BE2C (cell line): ENCODE measurements around the gene XRRA1.

ENCODE experiments used
- DNase-seq: peaks from one replicate; pipeline ENCODE4 v3.0.0-alpha.2; 2020
- H3K27me3 ChIP-seq: fragments of 250-450 bp; sonication (Bioruptor Pico); 2 replicates; pipeline ENCODE4 v1.5.1; 2020; ENCODE audit warnings: mild to moderate bottlenecking
- H3K36me3 ChIP-seq: fragments of 250-450 bp; sonication (Bioruptor Pico); 2 replicates; pipeline ENCODE4 v1.5.1; 2020; ENCODE audit warnings: mild to moderate bottlenecking
- H3K4me1 ChIP-seq: fragments of 250-450 bp; sonication (Bioruptor Pico); 2 replicates; pipeline ENCODE4 v1.5.1; 2020
- H3K4me3 ChIP-seq: 2 replicates; pipeline ENCODE4 v1.5.1; 2011; ENCODE audit warnings: low read depth, low read length
- H3K9me3 ChIP-seq: fragments of 250-450 bp; sonication (Bioruptor Pico); 2 replicates; pipeline ENCODE4 v1.5.1; 2020
- TF ChIP-seq, protein P1 (sequence below): IDR thresholded peaks from 2 replicates; pipeline ENCODE4 v1.5.1; 2012; ENCODE audit warnings: mild to moderate bottlenecking, low read depth, low read length

XRRA1 gene

DNA sequence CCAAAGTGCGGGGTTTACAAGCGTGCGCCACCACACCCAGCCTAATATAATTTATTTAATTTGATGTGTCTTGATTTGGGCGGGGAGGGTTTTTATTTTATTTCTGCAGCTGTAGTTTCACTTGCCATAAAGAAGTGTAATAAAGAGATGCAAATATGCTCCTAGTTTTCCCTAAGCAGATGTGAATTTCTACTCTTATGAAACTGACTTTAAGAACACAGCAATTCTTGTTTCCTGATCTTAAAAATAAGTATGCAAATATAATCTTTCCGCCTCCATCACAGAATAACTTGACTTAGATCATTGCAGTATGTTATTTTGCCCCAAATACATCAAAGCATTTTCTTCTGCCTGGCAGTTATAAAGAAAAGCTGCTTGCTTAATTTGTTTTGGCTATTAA, 4.6 kb upstream of the XRRA1 start:
- DNase-seq: no peak
- no peaks in the 10 kb centered on the region for H3K27me3 ChIP-seq
- H3K9me3 ChIP-seq: no peaks in the 10 kb centered on the region
- peaks cover 8% of the 10 kb centered on the region for H3K4me1 ChIP-seq
- H3K36me3 ChIP-seq: peaks cover 33% of the 10 kb centered on the region
- H3K4me3 ChIP-seq: no peak overlapping the region
- TF ChIP-seq, protein P1, sequence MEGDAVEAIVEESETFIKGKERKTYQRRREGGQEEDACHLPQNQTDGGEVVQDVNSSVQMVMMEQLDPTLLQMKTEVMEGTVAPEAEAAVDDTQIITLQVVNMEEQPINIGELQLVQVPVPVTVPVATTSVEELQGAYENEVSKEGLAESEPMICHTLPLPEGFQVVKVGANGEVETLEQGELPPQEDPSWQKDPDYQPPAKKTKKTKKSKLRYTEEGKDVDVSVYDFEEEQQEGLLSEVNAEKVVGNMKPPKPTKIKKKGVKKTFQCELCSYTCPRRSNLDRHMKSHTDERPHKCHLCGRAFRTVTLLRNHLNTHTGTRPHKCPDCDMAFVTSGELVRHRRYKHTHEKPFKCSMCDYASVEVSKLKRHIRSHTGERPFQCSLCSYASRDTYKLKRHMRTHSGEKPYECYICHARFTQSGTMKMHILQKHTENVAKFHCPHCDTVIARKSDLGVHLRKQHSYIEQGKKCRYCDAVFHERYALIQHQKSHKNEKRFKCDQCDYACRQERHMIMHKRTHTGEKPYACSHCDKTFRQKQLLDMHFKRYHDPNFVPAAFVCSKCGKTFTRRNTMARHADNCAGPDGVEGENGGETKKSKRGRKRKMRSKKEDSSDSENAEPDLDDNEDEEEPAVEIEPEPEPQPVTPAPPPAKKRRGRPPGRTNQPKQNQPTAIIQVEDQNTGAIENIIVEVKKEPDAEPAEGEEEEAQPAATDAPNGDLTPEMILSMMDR: no peak

DNA sequence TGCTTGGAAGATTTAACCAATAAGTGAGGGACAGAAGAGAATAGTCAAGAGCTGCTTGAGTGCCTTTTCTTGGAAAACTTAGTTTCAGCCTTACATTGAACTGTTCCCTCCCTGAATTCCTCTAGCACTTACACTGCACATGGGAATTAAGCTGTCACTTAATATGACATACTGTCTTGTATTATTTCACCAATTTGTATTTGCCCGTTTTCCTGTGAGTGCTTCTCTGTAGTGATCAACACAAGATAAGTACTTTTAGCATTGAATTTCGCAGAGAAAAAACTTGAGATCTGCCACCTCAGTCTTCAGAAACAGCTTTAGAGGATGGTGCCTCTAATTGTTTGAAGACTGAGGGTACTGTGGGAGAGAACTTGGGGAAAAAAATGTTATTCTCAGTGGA, 3.9 kb upstream of the XRRA1 start:
- DNase-seq: no peak
- no peaks in the 10 kb centered on the region for H3K9me3 ChIP-seq
- TF ChIP-seq, protein P1: no peak
- peaks cover 3% of the 10 kb centered on the region for H3K4me1 ChIP-seq
- H3K4me3 ChIP-seq: no peak overlapping the region
- H3K36me3 ChIP-seq: peaks cover 30% of the 10 kb centered on the region
- no peaks in the 10 kb centered on the region for H3K27me3 ChIP-seq

DNA sequence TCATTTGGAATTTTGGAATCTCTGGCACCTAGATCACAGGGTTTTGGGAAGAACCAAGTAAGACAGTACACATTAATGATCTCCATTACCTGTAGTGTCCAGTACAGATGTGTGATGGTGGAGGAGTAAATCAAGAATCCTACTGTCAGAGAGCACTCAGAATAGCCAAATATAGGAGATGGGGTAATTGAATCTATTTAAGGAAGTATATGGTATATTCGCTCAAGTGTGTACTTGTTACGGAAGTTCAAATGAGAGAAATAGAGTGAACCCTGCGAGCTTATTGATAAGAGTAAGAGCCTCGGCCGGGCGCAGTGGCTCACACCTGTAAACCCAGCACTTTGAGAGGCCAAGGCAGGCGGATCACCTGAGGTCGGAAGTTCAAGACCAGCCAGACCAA, 2.3 kb upstream of the XRRA1 start:
- no peak for DNase-seq
- no peaks in the 10 kb centered on the region for H3K9me3 ChIP-seq
- H3K36me3 ChIP-seq: peaks cover 25% of the 10 kb centered on the region
- TF ChIP-seq, protein P1: no peak
- no peak overlapping the region for H3K4me3 ChIP-seq
- no peaks in the 10 kb centered on the region for H3K27me3 ChIP-seq
- H3K4me1 ChIP-seq: peaks cover 3% of the 10 kb centered on the region

DNA sequence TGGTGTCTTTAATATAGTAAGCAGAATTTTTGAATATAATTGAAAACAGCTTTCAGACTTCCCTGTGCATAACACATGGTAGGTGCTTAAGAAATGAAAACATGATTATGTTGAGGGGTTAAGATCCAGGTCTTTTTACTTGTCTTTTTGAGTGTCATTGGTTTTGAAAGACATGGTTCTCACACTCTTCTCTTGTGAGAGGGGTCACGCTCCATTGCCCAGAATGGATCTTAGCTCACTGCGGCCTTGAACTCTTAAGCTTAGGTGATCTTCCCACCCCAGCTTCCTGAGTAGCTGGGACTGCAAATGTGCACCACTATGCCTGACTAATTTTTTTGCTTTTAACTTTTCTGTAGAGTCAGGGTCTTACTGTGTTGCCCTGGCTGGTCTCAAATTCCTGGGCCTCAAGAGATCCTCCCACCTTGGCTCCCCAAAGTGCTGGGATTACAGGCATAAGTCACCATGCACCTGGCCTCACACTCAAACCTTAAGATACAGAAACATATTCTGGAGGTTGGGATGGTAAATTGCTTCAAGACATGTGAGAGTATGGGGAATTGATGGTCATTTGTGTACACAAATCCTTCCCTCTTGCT, 1.6 kb upstream of the XRRA1 start:
- H3K9me3 ChIP-seq: no peaks in the 10 kb centered on the region
- peaks cover 3% of the 10 kb centered on the region for H3K4me1 ChIP-seq
- H3K4me3 ChIP-seq: peak overlapping the region; percentile 95
- H3K36me3 ChIP-seq: peaks cover 25% of the 10 kb centered on the region
- TF ChIP-seq, protein P1: no peak
- DNase-seq: no peak
- no peaks in the 10 kb centered on the region for H3K27me3 ChIP-seq

DNA sequence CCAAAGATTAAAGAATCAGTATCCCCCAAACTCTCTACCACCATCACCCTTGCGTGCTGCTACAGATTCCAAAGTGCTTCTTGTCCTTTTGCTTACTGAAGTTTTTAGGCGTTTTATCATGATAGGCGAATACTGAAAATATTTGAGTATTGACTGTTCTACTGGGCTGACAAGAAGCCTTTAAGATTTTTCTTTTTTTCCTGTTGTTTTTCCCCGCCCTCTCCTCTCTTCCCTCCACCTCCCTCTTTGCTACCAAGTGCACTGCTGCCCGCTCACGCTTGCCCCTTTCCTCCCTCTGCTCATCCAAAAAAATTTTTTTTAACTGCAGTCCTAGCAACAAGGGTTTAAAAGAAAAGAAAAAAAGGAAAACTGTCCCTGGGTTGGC, 854 bp upstream of the XRRA1 start:
- no peak for DNase-seq
- TF ChIP-seq, protein P1: no peak
- Histone ChIP-seq H3K27me3 (no peaks in the 10 kb centered on the region), H3K4me3 (peak overlapping the region; percentile 95), H3K9me3 (no peaks in the 10 kb centered on the region), H3K36me3 (peaks cover 20% of the 10 kb centered on the region), H3K4me1 (peaks cover 3% of the 10 kb centered on the region)

DNA sequence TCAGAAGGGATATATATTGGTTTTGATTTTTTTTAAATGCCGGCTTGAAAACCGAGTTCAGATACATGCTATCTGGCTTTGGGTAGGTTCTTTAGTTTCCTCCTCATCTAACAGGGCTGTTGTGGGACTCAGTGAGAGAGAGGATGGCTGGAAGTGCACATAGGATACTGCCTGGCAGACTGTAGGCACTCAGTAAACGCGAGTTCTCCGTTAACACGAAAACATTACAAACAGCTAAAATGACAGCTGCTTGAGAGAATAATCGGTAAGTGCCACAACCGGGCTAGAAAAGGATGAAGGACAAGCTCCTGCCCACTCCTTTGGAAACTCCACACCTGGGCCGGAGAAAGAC, 369 bp downstream of the XRRA1 start:
- peaks cover 3% of the 10 kb centered on the region; the same call in 1 of the 2 replicates for H3K4me1 ChIP-seq
- TF ChIP-seq, protein P1: no peak
- no peak for DNase-seq
- H3K4me3 ChIP-seq: peak overlapping the region; percentile 95
- no peaks in the 10 kb centered on the region for H3K27me3 ChIP-seq
- H3K9me3 ChIP-seq: no peaks in the 10 kb centered on the region
- peaks cover 13% of the 10 kb centered on the region for H3K36me3 ChIP-seq
